ENCODE data around the gene GNPTAB. TPM values are rescaled to one million over a fixed set of nuclear protein-coding genes. Genes with fewer than 3 reads are reported as not detected.

Gene GNPTAB
- total and polyA plus RNA-seq, 2 of the 4 experiments (the other 2 are of a cell fraction), result 16.0 to 24.2 TPM

DNA sequence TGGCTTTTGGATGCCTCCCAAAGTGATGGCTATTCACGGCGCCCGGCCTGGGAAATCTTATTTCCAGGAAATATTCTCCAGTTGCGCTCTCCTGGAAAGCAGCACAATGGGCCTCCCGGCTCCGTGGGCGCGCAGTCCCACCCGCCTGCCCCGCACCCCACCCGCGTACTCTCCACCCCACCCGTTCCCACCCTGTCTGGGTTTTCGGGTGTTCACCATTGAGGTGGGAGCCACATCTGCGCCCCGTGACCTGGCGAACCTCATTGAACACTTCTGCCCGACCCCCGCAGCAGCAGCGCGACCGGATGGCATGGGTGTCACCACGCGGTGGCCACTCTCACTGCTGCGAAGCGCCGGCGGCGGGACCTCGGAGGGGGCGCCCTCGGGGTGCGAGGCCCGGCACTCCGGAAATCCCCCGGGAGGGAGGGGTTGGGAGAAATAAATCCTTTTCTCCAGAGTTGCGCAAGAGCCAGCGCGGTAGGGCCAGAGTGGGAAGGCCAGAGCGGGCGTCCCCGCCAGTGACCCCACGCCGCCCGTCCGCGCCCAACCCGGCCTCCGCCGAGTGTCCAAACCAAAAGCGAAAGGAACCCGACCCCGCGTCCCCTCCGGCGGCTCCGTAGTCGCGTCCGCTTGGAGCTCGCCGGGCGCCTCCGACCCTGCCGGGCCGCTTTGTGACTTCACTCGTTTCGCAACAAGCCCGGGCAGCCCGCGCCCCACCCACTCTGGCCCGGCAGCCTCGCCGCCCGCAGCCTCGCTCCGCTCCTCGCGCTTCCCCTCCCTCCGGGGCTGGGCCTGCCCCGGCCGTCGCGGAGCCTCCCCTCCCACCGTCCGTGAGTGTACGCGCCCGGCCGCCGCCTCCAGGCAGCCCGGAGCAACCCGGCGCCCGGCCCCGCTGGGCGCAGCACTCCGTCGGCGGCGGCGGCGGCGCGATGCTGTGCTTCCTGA, 46.4 kb upstream of the GNPTAB start, which contains the start of gene DRAM1:
DRAM1 (plus strand) TSS at position 720 of the 945 bp plus-strand sequence; CDS start at position 930, 210 bp downstream.
- H3K9me3 ChIP-seq (ENCODE audit: control insufficient read depth, insufficient read depth, low read length), result no peaks in the 10 kb centered on the region
- in situ Hi-C loops (cut with MboI; ENCODE audit: low sequenced_read_pairs) (no loop called here), intact Hi-C loops (cut with micrococcal nuclease) (loop anchor here (2.0 kb wide), 1 partner anchor 14 kb away; no protein-coding TSS in a partner anchor), dilution Hi-C loops (cut with HindIII; ENCODE audit: low sequenced_read_pairs, unreplicated experiment) (no loop called here)
- H3K36me3 ChIP-seq (ENCODE audit: control insufficient read depth, insufficient read depth, low read length), result peaks cover 7% of the 10 kb centered on the region; the same call in 1 of the 2 replicates
- H4K20me1 ChIP-seq (ENCODE audit: insufficient read depth, low read length), result no peaks in the 10 kb centered on the region
- H2BK5ac ChIP-seq (ENCODE audit: low read depth, low read length, poor library complexity, severe bottlenecking), result peak within 1 kb of the TSS; percentile 97
- peak within 1 kb of the TSS; percentile 97 for H3K23ac ChIP-seq (ENCODE audit: low read depth, low read length)
- H3K4me3 ChIP-seq (ENCODE audit: insufficient read depth, low read depth, low read length), result peak within 1 kb of the TSS; percentile 99
- peak within 1 kb of the TSS; percentile 98 for H3K9ac ChIP-seq (ENCODE audit: low read depth, low read length)
- peaks cover 1% of the 10 kb centered on the region for H3K4me1 ChIP-seq (ENCODE audit: control insufficient read depth, insufficient read depth, low read length)
- TF ChIP-seq RCOR1 (IDR thresholded peaks at IDR 0.05; ENCODE audit: insufficient replicate concordance, low read length) (peak; percentile 64), CTCF (conservative IDR thresholded peaks at IDR 0.05; ENCODE audit: low read depth, low read length) (0 out of 2 replicates have a peak, but pooled peaks have one; percentile 6), MAZ (IDR thresholded peaks at IDR 0.05; ENCODE audit: borderline replicate concordance, low read depth, low read length) (peak; percentile 87), BHLHE40 (IDR thresholded peaks at IDR 0.05; ENCODE audit: low read depth, low read length) (no peak; the same call in 1 of the 2 replicates), RAD21 (IDR thresholded peaks at IDR 0.05; ENCODE audit: low read length) (no peak), MAFK (IDR thresholded peaks at IDR 0.05; ENCODE audit: low read depth, low read length) (no peak), CEBPB (IDR thresholded peaks at IDR 0.05; ENCODE audit: low read depth, low read length) (peak; percentile 94), POLR2A (IDR thresholded peaks at IDR 0.05; ENCODE audit: low read depth, low read length) (peak; percentile 88), MXI1 (IDR thresholded peaks at IDR 0.05; ENCODE audit: borderline replicate concordance, low read depth, low read length) (0 out of 2 replicates have a peak, but pooled peaks have one; percentile 63)
- TF ChIP-seq, protein P1, sequence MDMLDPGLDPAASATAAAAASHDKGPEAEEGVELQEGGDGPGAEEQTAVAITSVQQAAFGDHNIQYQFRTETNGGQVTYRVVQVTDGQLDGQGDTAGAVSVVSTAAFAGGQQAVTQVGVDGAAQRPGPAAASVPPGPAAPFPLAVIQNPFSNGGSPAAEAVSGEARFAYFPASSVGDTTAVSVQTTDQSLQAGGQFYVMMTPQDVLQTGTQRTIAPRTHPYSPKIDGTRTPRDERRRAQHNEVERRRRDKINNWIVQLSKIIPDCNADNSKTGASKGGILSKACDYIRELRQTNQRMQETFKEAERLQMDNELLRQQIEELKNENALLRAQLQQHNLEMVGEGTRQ (IDR thresholded peaks at IDR 0.05; ENCODE audit: low read depth, low read length), result no peak
- peak within 1 kb of the TSS; percentile 98 for H3K4me2 ChIP-seq (ENCODE audit: low read depth, low read length)
- H3K14ac ChIP-seq (replicated peaks; ENCODE audit: low read depth, low read length), result peak within 1 kb of the TSS; percentile 99
- no TSS peak for BruUV-seq (replicated peaks)
- no peaks in the 10 kb centered on the region for H3K9me1 ChIP-seq (ENCODE audit: insufficient read depth, low read length)
- POLR2A ChIA-PET (ENCODE audit: unreplicated experiment), result interaction anchor here (0.5 to 1.0 kb wide), 2 partner anchors 14 to 458 kb away, joined by 6 to 18 read pairs; no protein-coding TSS in a partner anchor
- peak within 1 kb of the TSS; percentile 64 for H2BK20ac ChIP-seq (ENCODE audit: low read depth, low read length)
- peak within 1 kb of the TSS; percentile 69 to 97 for H4K8ac ChIP-seq (ENCODE audit: low read depth in 2 of 2, low read length in 2 of 2)
- DNase-seq (peak; percentile 89), ATAC-seq (ENCODE audit: low read depth) (peak; percentile 95)
- H3K18ac ChIP-seq (ENCODE audit: low read depth, low read length), result peak within 1 kb of the TSS; percentile 96
- H2BK120ac ChIP-seq (ENCODE audit: low read depth, low read length), result peak within 1 kb of the TSS; percentile 94
- peaks cover 20 to 43% of the 10 kb centered on the region in 2 experiments for H3K79me1 ChIP-seq (ENCODE audit: low read depth in 1 of 2, low read length in 2 of 2)
- H2AK5ac ChIP-seq (ENCODE audit: low read depth, low read length), result peak within 1 kb of the TSS; percentile 90
- CTCF ChIA-PET, result interaction anchor here (1.3 kb wide), 1 partner anchor 14 kb away, joined by 3 read pairs; no protein-coding TSS in a partner anchor
- H4K5ac ChIP-seq (ENCODE audit: low read depth, low read length), result peak within 1 kb of the TSS; percentile 97
- peak within 1 kb of the TSS; percentile 80 for H3K56ac ChIP-seq (ENCODE audit: extremely low read depth, insufficient read depth, low read length)
- H2AK9ac ChIP-seq (replicated peaks; ENCODE audit: low read depth, low read length, poor library complexity), result peak within 1 kb of the TSS; percentile 98
- H4K91ac ChIP-seq (ENCODE audit: insufficient read depth, low read depth, low read length), result peak within 1 kb of the TSS; percentile 97
- H3K27ac ChIP-seq (ENCODE audit: insufficient read depth, low read length), result peak within 1 kb of the TSS; percentile 99
- peak within 1 kb of the TSS; percentile 94 for H2AFZ ChIP-seq (replicated peaks; ENCODE audit: low read length, poor library complexity)
- H3K4ac ChIP-seq (ENCODE audit: low read depth, low read length), result peak within 1 kb of the TSS; percentile 99
- 1% methylated on average over 28 of the region's 105 CpGs; no CpG with 5 or more reads in 1 of the 2 experiments for WGBS, 2 experiments (ENCODE audit: extremely low coverage in 2 of 2, insufficient read length in 1 of 2)
- no peaks in the 10 kb centered on the region for H3K27me3 ChIP-seq (ENCODE audit: control insufficient read depth, insufficient read depth, low read length)
- peak within 1 kb of the TSS; percentile 77; the same call in 2 of the 3 replicates for H2BK15ac ChIP-seq (ENCODE audit: low read depth, low read length)
